Calu3 (cell line): ENCODE measurements around the gene RPS21. TPM values are rescaled to one million over a fixed set of nuclear protein-coding genes. Genes with fewer than 3 reads are reported as not detected.
"Not testable (repeated sequence)": the region's sequence is repeated elsewhere in the genome, so short reads cannot be mapped to it uniquely, and the experiment has no call there.

Experiments
- BruUV-seq: library from RNA; stranded (reverse); fragments of 400-500 nt; replicated peaks from 2 replicates; lab custom pipeline; 2021; lab: Mats Ljungman, UMichigan
- CTCF ChIA-PET: fragments of 300-600 bp; sonication (Branson Sonifier 250); formaldehyde crosslinking; loops from one replicate; lab custom pipeline; 2022; ENCODE audit warnings: antibody characterized with exemption; lab: Charles Lee
- DNase-seq: peaks from one replicate; pipeline ENCODE4 v3.0.0; 2022
- H3K27ac Mint-ChIP-seq: one replicate; pipeline ENCODE4 v1.8.0; 2022; ENCODE audit warnings: mixed read lengths; ENCODE audit not compliant: unreplicated experiment
- H3K27me3 Mint-ChIP-seq: one replicate; pipeline ENCODE4 v1.8.0; 2022; ENCODE audit warnings: mixed read lengths; ENCODE audit not compliant: unreplicated experiment
- H3K36me3 Mint-ChIP-seq: one replicate; pipeline ENCODE4 v1.8.0; 2022; ENCODE audit warnings: mild to moderate bottlenecking, moderate library complexity, mixed read lengths; ENCODE audit not compliant: insufficient read depth, unreplicated experiment
- H3K4me1 Mint-ChIP-seq: one replicate; pipeline ENCODE4 v1.8.0; 2022; ENCODE audit warnings: mild to moderate bottlenecking, low read depth, mixed read lengths; ENCODE audit not compliant: unreplicated experiment
- H3K4me3 Mint-ChIP-seq: one replicate; pipeline ENCODE4 v1.8.0; 2022; ENCODE audit warnings: mild to moderate bottlenecking, low read depth, moderate library complexity, mixed read lengths; ENCODE audit not compliant: unreplicated experiment
- H3K9me3 Mint-ChIP-seq: one replicate; pipeline ENCODE4 v1.8.0; 2022; ENCODE audit warnings: low read depth, mixed read lengths; ENCODE audit not compliant: unreplicated experiment
- CTCF ChIP-seq: fragments of 200-600 bp; IDR thresholded peaks from one replicate; pipeline ENCODE4 v1.8.0; 2022; ENCODE audit warnings: antibody characterized with exemption; ENCODE audit not compliant: unreplicated experiment
- intact Hi-C: fragments of 100-400 bp; cut with micrococcal nuclease; formaldehyde crosslinking; loops from one replicate; pipeline ENCODE4 v1.10.0; 2022; ENCODE audit not compliant: unreplicated experiment
- total RNA-seq: library from RNA; stranded (reverse); gene quantifications from 2 replicates; pipeline ENCODE4 v1.2.3, GENCODE V29; 2022

Gene RPS21
- total RNA-seq, 1 experiment from 2014 or later = 1,936 TPM

DNA sequence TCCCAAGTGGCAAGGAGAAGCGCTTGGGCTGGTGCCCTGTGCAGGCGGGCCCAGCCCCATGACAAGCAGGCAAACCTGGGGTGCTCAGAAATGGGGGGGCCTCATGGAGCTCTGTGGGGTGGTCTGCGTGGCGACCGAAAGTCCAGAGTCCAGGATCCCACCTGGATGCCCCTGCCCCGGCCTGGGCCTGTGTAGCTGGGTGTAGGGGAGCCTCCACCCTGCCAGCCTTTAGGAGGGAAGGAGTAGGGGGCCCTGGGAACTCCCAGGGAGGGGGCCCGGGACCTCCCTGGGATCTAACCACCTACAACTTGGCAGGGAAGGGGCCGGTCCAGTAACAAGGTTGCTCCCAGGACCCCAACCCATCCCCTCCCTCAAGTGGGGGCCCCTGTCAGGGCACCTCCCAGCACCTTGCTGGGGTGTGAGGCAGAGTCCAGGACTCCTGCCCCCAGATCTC, 15.3 kb upstream of the RPS21 start:
- TF ChIP-seq CTCF = no peak
- H3K27me3 Mint-ChIP-seq = no peaks in the 10 kb centered on the region
- no peak for DNase-seq
- H3K9me3 Mint-ChIP-seq = no peaks in the 10 kb centered on the region
- H3K36me3 Mint-ChIP-seq = peaks cover 37% of the 10 kb centered on the region
- H3K4me3 Mint-ChIP-seq = no peak overlapping the region
- no TSS peak for BruUV-seq
- H3K4me1 Mint-ChIP-seq = peaks cover 27% of the 10 kb centered on the region
- intact Hi-C loops = no loop called here
- CTCF ChIA-PET = interaction anchor here (0.8 to 3.9 kb wide), 4 partner anchors 11 to 107 kb away, joined by 3 to 22 read pairs (median 4); partner anchors contain the start of gene RPS21
- no peak overlapping the region for H3K27ac Mint-ChIP-seq

DNA sequence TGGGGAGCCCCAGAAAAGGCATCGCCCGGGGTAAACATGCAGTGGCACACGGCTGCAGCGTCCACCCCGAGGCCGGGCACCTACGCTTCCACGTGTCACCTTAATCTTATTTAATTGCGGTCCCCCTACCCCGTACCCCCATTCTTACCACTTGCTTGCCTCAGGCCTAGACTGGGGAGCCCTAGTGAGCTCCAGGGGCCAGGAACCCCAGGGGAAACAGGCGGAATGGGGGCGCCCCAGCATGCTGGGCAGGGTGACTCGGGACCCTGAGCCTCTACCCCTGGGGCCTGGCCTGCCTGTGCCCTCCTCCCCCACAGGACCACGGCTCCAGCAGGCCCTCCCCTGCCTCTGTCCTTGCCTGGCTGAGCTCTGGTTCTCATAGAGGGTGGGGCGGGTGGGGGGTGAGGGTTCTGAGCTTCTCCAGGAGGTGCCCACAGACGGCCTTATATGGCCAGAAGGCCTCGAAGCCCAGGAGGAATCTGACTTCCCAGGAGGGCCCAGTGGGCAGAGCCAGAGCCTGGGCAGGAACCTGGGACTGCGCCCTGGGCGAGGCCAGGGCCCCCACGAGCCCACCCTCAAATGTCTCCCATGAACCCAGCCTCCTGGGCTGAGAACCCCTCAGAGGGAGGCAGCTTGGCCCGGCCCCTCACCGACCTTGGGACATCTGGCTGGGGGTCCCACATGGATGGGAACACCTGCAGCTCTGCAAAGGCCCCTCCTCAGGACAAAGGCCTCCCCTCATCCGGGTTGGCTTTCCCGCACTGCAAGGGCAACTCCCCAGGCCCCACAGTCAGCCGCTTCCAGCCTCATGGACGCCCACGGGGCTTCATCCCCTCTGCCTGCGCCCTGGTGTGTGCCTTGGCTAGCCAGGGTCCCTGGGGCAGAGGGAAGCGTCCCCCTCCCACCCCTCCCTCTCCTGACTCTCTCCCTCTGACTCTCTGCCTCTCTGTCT, 14.6 kb upstream of the RPS21 start:
- TF ChIP-seq CTCF = no peak
- Mint-ChIP-seq H3K9me3 (no peaks in the 10 kb centered on the region), H3K4me3 (no peak overlapping the region), H3K36me3 (peaks cover 34% of the 10 kb centered on the region), H3K27ac (no peak overlapping the region), H3K27me3 (no peaks in the 10 kb centered on the region), H3K4me1 (peaks cover 27% of the 10 kb centered on the region)
- no peak for DNase-seq
- intact Hi-C loops = no loop called here
- CTCF ChIA-PET = interaction anchor here (0.8 to 3.9 kb wide), 2 partner anchors 10 to 106 kb away, joined by 4 to 22 read pairs; no protein-coding TSS in a partner anchor
- no TSS peak for BruUV-seq

DNA sequence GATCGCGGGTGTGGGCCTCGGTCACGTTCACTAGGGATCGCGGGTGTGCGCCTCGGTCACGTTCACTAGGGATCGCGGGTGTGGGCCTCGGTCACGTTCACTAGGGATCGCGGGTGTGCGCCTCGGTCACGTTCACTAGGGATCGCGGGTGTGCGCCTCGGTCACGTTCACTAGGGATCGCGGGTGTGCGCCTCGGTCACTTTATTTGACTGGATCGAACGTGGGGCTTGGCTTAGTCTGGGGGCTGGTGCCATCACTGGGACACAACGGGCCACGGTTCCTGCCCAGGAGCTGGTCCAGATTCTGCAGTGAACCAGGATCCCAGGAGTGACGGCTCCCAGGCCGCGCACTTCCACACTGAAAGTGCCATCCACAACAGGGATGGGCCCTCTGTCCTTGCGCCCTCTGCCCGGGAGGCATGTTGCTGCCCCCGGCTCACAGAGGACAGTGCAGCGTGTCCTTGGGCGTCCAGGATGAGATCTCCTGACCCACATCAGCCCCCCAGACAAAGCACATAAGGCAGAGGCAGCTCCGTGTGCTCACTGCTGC, 13.2 kb upstream of the RPS21 start:
- Mint-ChIP-seq H3K36me3 (peaks cover 21% of the 10 kb centered on the region), H3K4me1 (peaks cover 26% of the 10 kb centered on the region)
- intact Hi-C loops, BruUV-seq, H3K9me3 Mint-ChIP-seq, DNase-seq, H3K4me3 Mint-ChIP-seq, H3K27ac Mint-ChIP-seq, H3K27me3 Mint-ChIP-seq: not testable (repeated sequence)
- CTCF ChIA-PET = interaction anchor here (1.3 to 2.0 kb wide), 2 partner anchors 9 to 24 kb away, joined by 3 to 6 read pairs; no protein-coding TSS in a partner anchor

DNA sequence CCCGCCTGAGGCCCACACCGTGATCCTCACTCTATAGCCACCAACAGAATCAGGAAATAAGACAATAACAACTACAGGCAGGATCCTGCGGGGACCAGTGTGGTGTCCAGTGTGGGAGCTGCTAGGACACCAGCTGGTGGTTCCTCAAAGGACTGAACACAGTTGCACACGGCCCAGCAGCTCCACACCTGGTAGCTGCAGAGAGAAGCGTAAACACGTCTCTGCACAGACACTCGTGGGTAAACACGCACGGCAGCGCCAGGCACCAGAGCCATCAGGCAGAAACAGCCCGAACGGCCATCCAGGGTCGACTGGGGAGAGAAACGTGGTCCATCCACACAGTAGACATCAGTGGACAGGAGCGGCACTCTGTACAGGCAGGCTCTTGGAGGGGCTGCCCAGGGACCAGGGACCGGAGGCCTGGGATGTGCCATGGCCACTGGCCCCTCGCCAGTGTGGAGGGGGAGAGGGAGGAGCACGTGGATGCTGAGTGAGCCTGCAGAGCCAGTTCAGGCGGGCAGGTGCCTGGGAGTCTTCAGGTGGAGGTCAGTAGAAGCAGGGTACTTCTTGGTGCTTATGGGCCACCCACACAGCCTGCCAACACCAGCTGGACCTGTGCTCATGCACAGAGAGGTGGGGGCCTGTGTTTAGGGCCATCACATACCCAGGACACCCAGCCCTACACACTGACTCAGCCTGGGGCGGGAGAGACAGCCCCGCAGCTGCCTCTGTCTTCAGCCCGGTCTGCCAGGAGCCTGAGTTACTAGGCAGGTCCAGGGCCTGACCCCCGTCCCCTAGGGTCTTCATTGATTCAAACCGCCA, 12.4 kb upstream of the RPS21 start:
- H3K27me3 Mint-ChIP-seq = no peaks in the 10 kb centered on the region
- peaks cover 17% of the 10 kb centered on the region for H3K4me1 Mint-ChIP-seq
- no peaks in the 10 kb centered on the region for H3K9me3 Mint-ChIP-seq
- H3K27ac Mint-ChIP-seq = no peak overlapping the region
- TF ChIP-seq CTCF = no peak
- no peak overlapping the region for H3K4me3 Mint-ChIP-seq
- DNase-seq = no peak
- intact Hi-C loops = no loop called here
- H3K36me3 Mint-ChIP-seq = peaks cover 20% of the 10 kb centered on the region
- CTCF ChIA-PET = interaction anchor here (1.3 to 2.0 kb wide), 4 partner anchors 8 to 72 kb away, joined by 3 to 13 read pairs (median 6); partner anchors contain the start of gene ADRM1
- BruUV-seq = no TSS peak
